Lower lobe of right lung (tissue), 2 donors: Measurements from ENCODE around the gene USP5. TPM values are rescaled to one million over a fixed set of nuclear protein-coding genes. Genes with fewer than 3 reads are reported as not detected.
"Not testable (repeated sequence)": the region's sequence is repeated elsewhere in the genome, so short reads cannot be mapped to it uniquely, and the experiment has no call there.

Experiments
- ATAC-seq, 2 donors: fragments of 200-7000 bp; cut with Tn5 transposase; one replicate each; pipeline ENCODE4 v1.9.1; 2020 to 2022; ENCODE audit warnings: mild to moderate bottlenecking in 2 of 2, moderate library complexity in 2 of 2
- DNase-seq: peaks from one replicate; pipeline ENCODE4 v3.0.0-alpha.2; 2020
- H3K27ac ChIP-seq: fragments of 200-600 bp; one replicate; pipeline ENCODE4 v1.8.0; 2022
- H3K27me3 ChIP-seq: fragments of 200-600 bp; one replicate; pipeline ENCODE4 v1.8.0; 2022; ENCODE audit warnings: low read depth
- H3K36me3 ChIP-seq: fragments of 200-600 bp; one replicate; pipeline ENCODE4 v1.8.0; 2022; ENCODE audit warnings: mild to moderate bottlenecking
- H3K4me1 ChIP-seq: fragments of 200-600 bp; one replicate; pipeline ENCODE4 v1.8.0; 2022
- H3K4me3 ChIP-seq: fragments of 200-600 bp; one replicate; pipeline ENCODE4 v1.8.0; 2022; ENCODE audit warnings: mild to moderate bottlenecking
- H3K9me3 ChIP-seq: fragments of 200-600 bp; one replicate; pipeline ENCODE4 v1.8.0; 2022
- CTCF ChIP-seq: fragments of 200-600 bp; IDR thresholded peaks from one replicate; pipeline ENCODE4 v1.8.0; 2022; ENCODE audit warnings: antibody characterized with exemption, mild to moderate bottlenecking
- intact Hi-C: fragments of 100-400 bp; cut with DNase I; formaldehyde crosslinking; loops from one replicate; pipeline ENCODE4 v1.11.0; 2022
- total RNA-seq: library from RNA; stranded (reverse); fragmentation: NEBNext Ultra II Directional; extraction: Animal tissue kit (Norgen Biotek cat#: 25700); gene quantifications from one replicate; pipeline ENCODE4 v1.2.1, GENCODE V29; 2021
- donor health status: DM: no; HTN: yes; CAD: no; lungs with severe emphysema.

The USP5 gene
- total RNA-seq, 1 donor from 2014 or later = 58.6 TPM

GRCh38 chr12:6903722-6904121, 51.8 kb downstream of the USP5 start:
- no peak for ATAC-seq
- Histone ChIP-seq H3K9me3 (no peaks in the 10 kb centered on the region), H3K27me3 (no peaks in the 10 kb centered on the region), H3K4me3 (no peak overlapping the region), H3K4me1 (peaks cover 21% of the 10 kb centered on the region), H3K27ac (no peak overlapping the region), H3K36me3 (peaks cover 5% of the 10 kb centered on the region)
- DNase-seq = no peak
- no peak for TF ChIP-seq CTCF
- intact Hi-C loops = no loop called here

- Histone ChIP-seq H3K27me3 (no peaks in the 10 kb centered on the region), H3K4me3 (peak within 1 kb of the TSS; percentile 68), H3K36me3 (peaks cover 5% of the 10 kb centered on the region), H3K27ac (peak within 1 kb of the TSS; percentile 82), H3K9me3 (no peaks in the 10 kb centered on the region), H3K4me1 (peaks cover 16% of the 10 kb centered on the region)
- peak; percentile 98 for DNase-seq
- TF ChIP-seq CTCF = no peak
- intact Hi-C loops = no loop called here
- ATAC-seq = peak; percentile 96 to 98
Observed at GRCh38 chr12:6904280-6905276, 52.6 kb downstream of the USP5 start, which contains the start of gene LRRC23. LRRC23 (plus strand) TSS chr12:6904822; CDS start chr12:6905634, 812 bp downstream.

GRCh38 chr12:6905414-6906040, 53.6 kb downstream of the USP5 start:
- H3K36me3 ChIP-seq = peaks cover 5% of the 10 kb centered on the region
- intact Hi-C loops = no loop called here
- no peaks in the 10 kb centered on the region for H3K27me3 ChIP-seq
- peak overlapping the region; percentile 82 for H3K27ac ChIP-seq
- peaks cover 13% of the 10 kb centered on the region for H3K4me1 ChIP-seq
- peak overlapping the region; percentile 68 for H3K4me3 ChIP-seq
- H3K9me3 ChIP-seq = no peaks in the 10 kb centered on the region
- ATAC-seq = no peak
- peak; percentile 24 for DNase-seq
- no peak for TF ChIP-seq CTCF

GRCh38 chr12:6908141-6908540, 56.2 kb downstream of the USP5 start:
- H3K4me3 ChIP-seq, H3K27ac ChIP-seq, H3K36me3 ChIP-seq, ATAC-seq, intact Hi-C loops, H3K9me3 ChIP-seq, H3K27me3 ChIP-seq: not testable (repeated sequence)
- peaks cover 13% of the 10 kb centered on the region for H3K4me1 ChIP-seq
- peak; percentile 28 for DNase-seq

- DNase-seq (peak; percentile 4), ATAC-seq (no peak)
- intact Hi-C loops = no loop called here
Observed at GRCh38 chr12:6909421-6910145, 57.6 kb downstream of the USP5 start.

More at GRCh38 chr12:6909421-6910145, 57.6 kb downstream of the USP5 start:
- Histone ChIP-seq H3K36me3 (peaks cover 5% of the 10 kb centered on the region), H3K4me1 (peaks cover 14% of the 10 kb centered on the region), H3K27me3 (no peaks in the 10 kb centered on the region), H3K4me3 (no peak overlapping the region), H3K9me3 (no peaks in the 10 kb centered on the region), H3K27ac (no peak overlapping the region)
- no peak for TF ChIP-seq CTCF
